Measurements from ENCODE around the gene PRKN. TPM values are rescaled to one million over a fixed set of nuclear protein-coding genes. Genes with fewer than 3 reads are reported as not detected.

The PRKN gene
- total and polyA plus RNA-seq, 2 experiments from 2014 or later: 1.2 to 2.3 TPM

DNA sequence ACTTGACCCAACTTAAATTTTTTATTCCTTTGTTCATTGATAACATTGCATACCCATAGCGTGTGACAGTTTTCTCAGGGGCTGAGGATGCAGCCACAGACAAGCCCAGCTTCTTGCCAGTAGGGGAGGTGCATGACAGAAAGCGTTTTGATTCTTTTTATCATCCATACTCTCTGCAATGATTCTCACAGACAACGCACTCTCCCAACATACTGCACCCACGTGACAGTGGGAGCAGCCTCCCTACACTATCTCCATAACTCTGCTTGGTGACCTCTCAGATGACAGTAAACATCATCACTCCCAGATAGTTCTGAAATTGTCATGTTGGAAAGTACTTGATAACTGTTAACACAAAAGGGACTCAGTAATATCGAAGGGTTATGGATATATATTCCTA, 972.5 kb downstream of the PRKN start:
- Histone ChIP-seq H3K79me2 (ENCODE audit: insufficient read depth) (no peaks in the 10 kb centered on the region), H3K4me3 (no peak overlapping the region), H3K9me2 (ENCODE audit: insufficient read depth) (no peaks in the 10 kb centered on the region), H3K9ac (no peak overlapping the region), H3F3A (ENCODE audit: insufficient read depth) (no peaks in the 10 kb centered on the region), H3K9me3 (ENCODE audit: low read depth) (no peaks in the 10 kb centered on the region), H3K27me3 (replicated peaks; ENCODE audit: insufficient read depth) (no peaks in the 10 kb centered on the region), H3K27ac (no peak overlapping the region), H4K20me1 (ENCODE audit: insufficient read depth) (no peaks in the 10 kb centered on the region), H3K4me1 (ENCODE audit: insufficient read depth) (no peaks in the 10 kb centered on the region), H3K4me2 (ENCODE audit: unreplicated experiment) (no peak overlapping the region), H3K36me3 (ENCODE audit: low read depth) (no peaks in the 10 kb centered on the region), H2AFZ (no peak overlapping the region)
- WGBS, 2 experiments (ENCODE audit: low coverage in 1 of 2, low lambda C conversion rate in 2 of 2, missing lambda C conversion rate in 2 of 2): 49 to 54% methylated on average over 5 of the region's 5 CpGs
- TF ChIP-seq EZH2phosphoT487 (IDR thresholded peaks at IDR 0.05; ENCODE audit: insufficient read depth, low read depth): no peak
- TF ChIP-seq EZH2 (IDR thresholded peaks at IDR 0.05; ENCODE audit: insufficient read depth, poor library complexity, severe bottlenecking): no peak
- in situ Hi-C loops (cut with MboI): no loop called here
- DNase-seq: no peak

DNA sequence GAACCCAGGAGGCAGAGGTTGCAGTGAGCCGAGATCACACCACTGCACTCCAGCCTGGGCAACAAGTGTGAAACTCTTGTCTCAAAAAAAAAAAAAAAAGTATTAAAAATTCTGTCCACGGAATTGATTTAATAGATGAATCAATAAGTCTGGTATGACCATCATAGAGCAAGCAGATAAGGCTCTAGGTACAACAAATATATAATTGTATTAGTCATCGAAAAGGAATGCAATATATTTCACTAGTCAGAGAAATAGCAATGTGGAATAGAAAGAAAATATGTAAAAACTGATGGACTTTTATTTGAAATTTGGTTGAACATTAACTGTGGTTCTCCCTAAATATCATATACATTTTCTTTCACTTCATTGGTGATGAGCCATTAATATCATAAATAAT, 976.9 kb downstream of the PRKN start:
- Histone ChIP-seq H3K9ac (no peak overlapping the region), H3K79me2 (ENCODE audit: insufficient read depth) (no peaks in the 10 kb centered on the region), H3K36me3 (ENCODE audit: low read depth) (no peaks in the 10 kb centered on the region), H3F3A (ENCODE audit: insufficient read depth) (no peaks in the 10 kb centered on the region), H3K9me3 (ENCODE audit: low read depth) (no peaks in the 10 kb centered on the region), H3K4me3 (no peak overlapping the region), H3K4me1 (ENCODE audit: insufficient read depth) (no peaks in the 10 kb centered on the region), H2AFZ (no peak overlapping the region), H4K20me1 (ENCODE audit: insufficient read depth) (no peaks in the 10 kb centered on the region), H3K27me3 (replicated peaks; ENCODE audit: insufficient read depth) (no peaks in the 10 kb centered on the region), H3K4me2 (ENCODE audit: unreplicated experiment) (no peak overlapping the region), H3K9me2 (ENCODE audit: insufficient read depth) (no peaks in the 10 kb centered on the region), H3K27ac (no peak overlapping the region)
- DNase-seq: no peak
- TF ChIP-seq EZH2phosphoT487 (IDR thresholded peaks at IDR 0.05; ENCODE audit: insufficient read depth, low read depth) (no peak), EZH2 (IDR thresholded peaks at IDR 0.05; ENCODE audit: insufficient read depth, poor library complexity, severe bottlenecking) (no peak)
- 68 to 83% methylated on average over 3 of the region's 3 CpGs for WGBS, 2 experiments (ENCODE audit: low coverage in 1 of 2, low lambda C conversion rate in 2 of 2, missing lambda C conversion rate in 2 of 2)
- in situ Hi-C loops (cut with MboI): no loop called here

DNA sequence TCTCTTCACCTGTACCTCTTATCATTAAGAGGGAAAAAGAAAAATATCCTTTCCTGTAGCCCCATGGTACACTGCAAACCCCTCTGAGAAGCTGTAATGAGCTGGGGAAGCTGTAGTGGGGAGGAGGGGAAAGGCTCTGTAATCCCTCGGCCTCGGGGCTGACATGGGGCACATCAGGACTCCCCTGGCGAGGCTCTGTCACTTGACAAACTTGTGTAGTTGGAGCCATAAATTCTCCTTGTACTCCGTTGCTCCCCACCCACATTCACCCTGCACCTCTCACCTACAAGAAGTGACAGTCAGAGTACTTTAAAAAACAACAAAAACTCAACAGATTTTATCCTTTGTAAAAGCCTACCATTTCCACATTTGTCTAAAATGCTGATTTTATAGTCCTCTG, 978.0 kb downstream of the PRKN start:
- H3K36me3 ChIP-seq (ENCODE audit: low read depth): no peaks in the 10 kb centered on the region
- H3K4me3 ChIP-seq: no peak overlapping the region
- TF ChIP-seq EZH2phosphoT487 (IDR thresholded peaks at IDR 0.05; ENCODE audit: insufficient read depth, low read depth) (no peak), EZH2 (IDR thresholded peaks at IDR 0.05; ENCODE audit: insufficient read depth, poor library complexity, severe bottlenecking) (no peak)
- no peaks in the 10 kb centered on the region for H3K9me2 ChIP-seq (ENCODE audit: insufficient read depth)
- no peaks in the 10 kb centered on the region for H3K79me2 ChIP-seq (ENCODE audit: insufficient read depth)
- H3K9me3 ChIP-seq (ENCODE audit: low read depth): no peaks in the 10 kb centered on the region
- DNase-seq: no peak
- H3K27me3 ChIP-seq (replicated peaks; ENCODE audit: insufficient read depth): no peaks in the 10 kb centered on the region
- no peaks in the 10 kb centered on the region for H3F3A ChIP-seq (ENCODE audit: insufficient read depth)
- no peaks in the 10 kb centered on the region for H4K20me1 ChIP-seq (ENCODE audit: insufficient read depth)
- H3K4me1 ChIP-seq (ENCODE audit: insufficient read depth): no peaks in the 10 kb centered on the region
- no peak overlapping the region for H3K9ac ChIP-seq
- H3K4me2 ChIP-seq (ENCODE audit: unreplicated experiment): no peak overlapping the region
- no peak overlapping the region for H3K27ac ChIP-seq
- 29 to 35% methylated on average over 4 of the region's 4 CpGs for WGBS, 2 experiments (ENCODE audit: low coverage in 1 of 2, low lambda C conversion rate in 2 of 2, missing lambda C conversion rate in 2 of 2)
- H2AFZ ChIP-seq: no peak overlapping the region
- in situ Hi-C loops (cut with MboI): no loop called here

DNA sequence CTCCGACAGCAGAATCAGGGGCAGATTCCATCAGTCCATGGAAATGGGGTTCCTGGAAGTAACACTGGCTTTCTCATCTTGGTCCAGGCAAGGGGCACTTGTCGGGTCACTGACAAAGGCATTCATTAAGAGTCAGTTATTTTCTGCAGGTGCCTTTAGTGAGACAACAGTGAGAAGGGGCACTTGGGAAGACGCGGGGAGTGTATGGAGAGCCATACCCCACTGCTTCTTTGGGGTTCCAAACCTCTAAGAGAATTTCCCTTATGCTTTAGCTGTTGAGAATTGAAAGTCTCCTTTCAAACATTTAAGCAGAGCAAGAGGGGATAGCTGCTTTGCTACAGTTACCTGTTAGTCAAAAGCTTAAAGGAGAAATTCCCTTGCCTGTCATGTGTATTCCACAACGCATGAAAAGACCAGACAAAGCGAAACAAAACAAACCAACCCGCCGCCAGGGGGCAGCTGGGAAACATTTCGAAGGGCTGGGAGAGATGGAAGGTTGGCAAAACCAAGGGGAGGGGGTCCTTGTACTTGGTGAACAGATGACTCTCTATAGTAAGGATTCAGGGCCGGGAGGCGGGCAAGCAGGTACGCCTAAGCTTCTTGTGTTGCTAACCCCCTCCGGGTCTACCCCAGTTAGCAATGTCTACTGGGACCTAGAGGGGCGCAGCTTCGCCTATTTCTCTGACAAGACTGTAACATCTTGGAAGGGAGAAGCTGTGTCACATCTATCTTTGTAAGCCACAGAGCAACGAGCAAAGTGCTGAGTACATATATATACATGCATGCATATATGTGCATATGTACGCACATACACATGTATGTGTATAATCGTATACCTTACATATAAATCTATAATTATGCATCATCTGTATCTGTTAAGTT, 978.8 kb downstream of the PRKN start:
- TF ChIP-seq EZH2phosphoT487 (IDR thresholded peaks at IDR 0.05; ENCODE audit: insufficient read depth, low read depth): no peak
- no peak for TF ChIP-seq EZH2 (IDR thresholded peaks at IDR 0.05; ENCODE audit: insufficient read depth, poor library complexity, severe bottlenecking)
- no peaks in the 10 kb centered on the region for H3K9me2 ChIP-seq (ENCODE audit: insufficient read depth)
- H2AFZ ChIP-seq: no peak overlapping the region
- in situ Hi-C loops (cut with MboI): no loop called here
- H3K79me2 ChIP-seq (ENCODE audit: insufficient read depth): no peaks in the 10 kb centered on the region
- no peak overlapping the region for H3K4me2 ChIP-seq (ENCODE audit: unreplicated experiment)
- DNase-seq: peak; percentile 25
- H3K9me3 ChIP-seq (ENCODE audit: low read depth): no peaks in the 10 kb centered on the region
- H3K9ac ChIP-seq: no peak overlapping the region
- WGBS, 2 experiments (ENCODE audit: low coverage in 1 of 2, low lambda C conversion rate in 2 of 2, missing lambda C conversion rate in 2 of 2): 76% methylated on average over 18 of the region's 18 CpGs
- H3K4me3 ChIP-seq: no peak overlapping the region
- no peak overlapping the region for H3K27ac ChIP-seq
- no peaks in the 10 kb centered on the region for H3K4me1 ChIP-seq (ENCODE audit: insufficient read depth)
- H3K27me3 ChIP-seq (replicated peaks; ENCODE audit: insufficient read depth): no peaks in the 10 kb centered on the region
- H3K36me3 ChIP-seq (ENCODE audit: low read depth): no peaks in the 10 kb centered on the region
- no peaks in the 10 kb centered on the region for H3F3A ChIP-seq (ENCODE audit: insufficient read depth)
- no peaks in the 10 kb centered on the region for H4K20me1 ChIP-seq (ENCODE audit: insufficient read depth)
